HUES64 (cell line): ENCODE results near the gene ARID3B.

Experiments
- H3K27ac ChIP-seq: 2 replicates; pipeline ENCODE4 v1.7.0; 2013; ENCODE audit warnings: low read depth, low read length, inconsistent platforms
- H3K27me3 ChIP-seq: 2 replicates; pipeline ENCODE4 v1.6.1; 2013; ENCODE audit warnings: mild to moderate bottlenecking, low read length; ENCODE audit not compliant: insufficient read depth
- H3K36me3 ChIP-seq: 2 replicates; pipeline ENCODE4 v1.6.1; 2013; ENCODE audit warnings: mild to moderate bottlenecking, low read length; ENCODE audit not compliant: insufficient read depth
- H3K4me1 ChIP-seq: 2 replicates; pipeline ENCODE4 v1.6.1; 2013; ENCODE audit warnings: mild to moderate bottlenecking, low read length, moderate library complexity; ENCODE audit not compliant: insufficient read depth
- H3K4me3 ChIP-seq: 2 replicates; pipeline ENCODE4 v1.5.1; 2013; ENCODE audit warnings: mild to moderate bottlenecking, low read length, moderate library complexity
- H3K9ac ChIP-seq: 2 replicates; pipeline ENCODE4 v1.6.1; 2013; ENCODE audit warnings: mild to moderate bottlenecking, low read depth, low read length
- H3K9me3 ChIP-seq: 2 replicates; pipeline ENCODE4 v1.6.1; 2013; ENCODE audit warnings: low read depth, low read length; ENCODE audit not compliant: insufficient read depth
- WGBS: fragments of 150-250, 120-280 bp; methylation state at CpG from one replicate; pipeline ENCODE4 v1.1.7; 2013; ENCODE audit warnings: missing lambda C conversion rate; 5-methylcytosine and 5-hydroxymethylcytosine counted together

ARID3B gene

GRCh38 chr15:74614744-74615507, 73.9 kb downstream of the ARID3B start:
- H3K36me3 ChIP-seq: peaks cover 11% of the 10 kb centered on the region
- H3K4me1 ChIP-seq: peaks cover 6% of the 10 kb centered on the region; the same call in 1 of the 2 replicates
- H3K27me3 ChIP-seq: peaks cover 7% of the 10 kb centered on the region; the same call in 1 of the 2 replicates
- H3K9me3 ChIP-seq: no peaks in the 10 kb centered on the region
- peak overlapping the region; percentile 95 for H3K27ac ChIP-seq
- WGBS: under 1% methylated on average over 76 of the region's 76 CpGs
- peak overlapping the region; percentile 96 for H3K9ac ChIP-seq
- peak overlapping the region; percentile 100 for H3K4me3 ChIP-seq

DNA sequence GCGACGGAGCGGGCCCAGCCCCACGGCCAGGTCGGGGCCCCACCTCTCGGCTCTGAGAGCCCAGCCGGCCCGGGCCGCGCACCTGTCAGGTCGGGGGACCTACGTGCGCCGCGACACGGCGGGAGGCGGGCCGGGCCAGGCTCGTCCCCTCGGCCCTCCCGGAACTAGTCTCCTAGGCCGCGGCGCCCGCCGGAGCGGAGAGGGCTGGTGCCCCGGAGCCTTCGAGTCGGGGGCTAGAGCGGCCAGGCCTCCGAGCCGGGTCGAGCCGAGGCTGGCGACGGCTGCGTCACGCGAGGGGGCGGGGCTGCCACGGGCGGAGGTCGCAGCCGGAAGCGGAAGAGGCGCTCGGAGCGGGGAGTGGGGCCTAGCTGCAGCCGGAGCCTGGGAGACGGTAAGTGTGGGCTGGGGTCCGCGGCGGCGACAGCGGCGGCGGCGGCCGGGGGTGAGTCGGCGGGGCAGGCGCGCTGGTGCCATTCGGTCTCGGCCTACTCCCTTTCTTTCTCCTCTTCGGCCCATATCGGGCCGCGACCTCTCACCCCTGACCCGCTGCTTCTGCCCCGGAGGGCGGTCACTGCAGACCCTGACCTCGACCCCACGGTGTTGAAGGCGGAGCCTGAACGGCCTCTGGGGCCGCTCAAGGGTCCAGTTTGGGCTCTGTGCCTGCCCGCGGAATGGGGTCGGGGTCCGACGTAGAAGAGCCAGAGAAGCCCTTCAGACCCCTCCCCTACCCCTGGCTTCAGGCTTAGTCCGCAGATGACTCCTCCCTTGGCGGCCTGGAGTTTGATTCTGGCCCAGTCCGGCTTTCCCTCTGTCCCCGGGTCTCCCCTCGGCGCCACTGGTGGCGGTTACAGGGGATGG, 74.7 kb downstream of the ARID3B start, which contains the start of gene CLK3:
Gene CLK3, plus strand, starts transcription at position 329 of the 858 bp plus-strand sequence. CDS start 3,361 bp downstream, outside the sequence.
- Histone ChIP-seq H3K27ac (peak within 1 kb of the TSS; percentile 95), H3K36me3 (peaks cover 19% of the 10 kb centered on the region), H3K9ac (peak within 1 kb of the TSS; percentile 96), H3K4me1 (peaks cover 6% of the 10 kb centered on the region; the same call in 1 of the 2 replicates), H3K9me3 (no peaks in the 10 kb centered on the region), H3K27me3 (peaks cover 7% of the 10 kb centered on the region; the same call in 1 of the 2 replicates), H3K4me3 (peak within 1 kb of the TSS; percentile 100)
- under 1% methylated on average over 91 of the region's 91 CpGs for WGBS

DNA sequence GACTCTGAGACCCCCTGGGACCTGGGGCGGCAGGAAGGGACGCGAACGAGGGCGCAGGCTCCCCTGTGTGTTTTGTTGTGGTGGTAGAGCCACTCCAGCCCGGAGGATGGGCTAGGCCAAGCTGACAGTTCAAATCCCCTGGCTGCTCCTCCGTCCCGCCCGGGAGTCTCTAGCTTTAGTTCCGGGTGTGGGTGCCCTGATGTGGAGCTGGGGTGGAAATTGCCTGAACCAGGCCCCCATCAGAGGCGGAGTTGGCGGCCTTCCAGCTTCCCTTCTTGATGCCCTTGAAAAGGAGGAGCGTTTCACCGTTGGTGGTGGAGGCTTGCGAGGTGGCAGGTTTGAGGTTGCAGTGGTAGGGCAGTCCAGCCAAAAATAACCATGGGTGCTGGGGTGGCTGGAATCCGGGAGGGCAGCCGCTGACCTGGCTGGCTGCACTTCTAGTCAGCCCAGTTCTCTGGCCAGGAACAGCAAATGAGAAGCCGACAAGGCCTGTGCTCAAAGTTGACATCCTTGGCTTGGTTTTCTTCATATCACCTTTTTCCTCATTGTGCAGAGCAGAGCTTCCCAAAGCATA, 75.4 kb downstream of the ARID3B start:
- peaks cover 6% of the 10 kb centered on the region; the same call in 1 of the 2 replicates for H3K4me1 ChIP-seq
- peaks cover 7% of the 10 kb centered on the region; the same call in 1 of the 2 replicates for H3K27me3 ChIP-seq
- 18% methylated on average over 18 of the region's 18 CpGs for WGBS
- H3K36me3 ChIP-seq: peaks cover 24% of the 10 kb centered on the region
- peak overlapping the region; percentile 100 for H3K4me3 ChIP-seq
- peak overlapping the region; percentile 96 for H3K9ac ChIP-seq
- no peaks in the 10 kb centered on the region for H3K9me3 ChIP-seq
- peak overlapping the region; percentile 83 for H3K27ac ChIP-seq

DNA sequence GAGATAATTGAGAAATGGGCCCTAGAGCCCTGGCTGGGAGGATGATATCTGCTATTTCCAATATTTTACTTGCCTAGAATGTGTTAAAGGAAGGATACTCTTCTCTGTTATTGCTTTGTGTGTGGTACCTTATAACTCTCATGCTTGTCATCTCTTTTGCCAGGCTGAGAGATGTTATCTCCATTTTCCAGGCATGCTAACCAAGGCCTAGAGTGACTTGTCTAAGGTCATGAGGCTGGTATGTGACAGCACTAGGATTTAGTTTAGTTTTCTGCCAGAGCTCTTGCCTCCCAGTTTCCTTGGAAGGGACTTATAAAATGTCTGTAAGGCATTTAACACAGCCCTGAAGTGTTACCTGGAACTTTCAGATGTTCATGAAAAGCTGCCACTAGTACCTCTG, 76.0 kb downstream of the ARID3B start:
- Histone ChIP-seq H3K9ac (peak overlapping the region; percentile 96), H3K36me3 (peaks cover 29% of the 10 kb centered on the region)

GRCh38 chr15:74618841-74619596, 78.0 kb downstream of the ARID3B start:
- Histone ChIP-seq H3K36me3 (peaks cover 50% of the 10 kb centered on the region), H3K4me1 (peaks cover 6% of the 10 kb centered on the region; the same call in 1 of the 2 replicates), H3K9me3 (no peaks in the 10 kb centered on the region), H3K4me3 (no peak overlapping the region), H3K27ac (no peak overlapping the region), H3K9ac (no peak overlapping the region), H3K27me3 (no peaks in the 10 kb centered on the region)
- 93% methylated on average over 15 of the region's 15 CpGs for WGBS

More for the DNA sequence above, 76.0 kb downstream of the ARID3B start:
- peaks cover 7% of the 10 kb centered on the region; the same call in 1 of the 2 replicates for H3K27me3 ChIP-seq
- peak overlapping the region; percentile 100 for H3K4me3 ChIP-seq
- H3K9me3 ChIP-seq: no peaks in the 10 kb centered on the region
- H3K27ac ChIP-seq: no peak overlapping the region
- peaks cover 6% of the 10 kb centered on the region; the same call in 1 of the 2 replicates for H3K4me1 ChIP-seq

DNA sequence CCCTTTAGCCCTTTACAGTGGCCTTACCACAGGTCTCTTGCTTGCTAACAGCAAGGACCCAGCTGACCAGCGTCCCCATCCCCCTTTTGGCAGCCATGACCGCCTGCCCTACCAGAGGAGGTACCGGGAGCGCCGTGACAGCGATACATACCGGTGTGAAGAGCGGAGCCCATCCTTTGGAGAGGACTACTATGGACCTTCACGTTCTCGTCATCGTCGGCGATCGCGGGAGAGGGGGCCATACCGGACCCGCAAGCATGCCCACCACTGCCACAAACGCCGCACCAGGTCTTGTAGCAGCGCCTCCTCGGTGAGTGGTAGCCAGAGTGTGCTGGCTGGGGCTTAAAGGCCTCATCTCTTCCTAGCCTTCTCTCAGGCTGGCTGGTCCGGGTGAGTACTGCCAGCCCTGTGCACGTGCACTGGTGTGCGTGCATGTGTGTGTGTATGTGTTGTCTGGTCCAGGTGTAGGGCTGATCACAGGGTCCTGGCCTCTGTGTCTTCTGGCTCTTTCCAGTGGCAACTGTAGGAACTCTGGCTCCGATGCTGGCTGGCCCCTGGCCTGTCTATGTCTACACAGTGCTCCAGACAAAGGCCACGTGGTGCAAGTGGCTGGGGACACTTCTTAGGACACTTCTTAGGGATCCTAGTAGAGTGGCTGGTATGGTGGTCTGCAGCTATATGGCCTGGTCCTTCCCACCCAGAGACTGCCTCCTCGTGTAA, 79.1 kb downstream of the ARID3B start:
- peaks cover 6% of the 10 kb centered on the region; the same call in 1 of the 2 replicates for H3K4me1 ChIP-seq
- H3K9me3 ChIP-seq: no peaks in the 10 kb centered on the region
- no peak overlapping the region for H3K4me3 ChIP-seq
- H3K27me3 ChIP-seq: no peaks in the 10 kb centered on the region
- WGBS: 96% methylated on average over 27 of the region's 27 CpGs
- no peak overlapping the region; the same call in 1 of the 2 replicates for H3K9ac ChIP-seq
- H3K36me3 ChIP-seq: peaks cover 60% of the 10 kb centered on the region
- no peak overlapping the region for H3K27ac ChIP-seq

GRCh38 chr15:74620636-74621545, 79.9 kb downstream of the ARID3B start:
- WGBS: 74% methylated on average over 23 of the region's 23 CpGs
- H3K4me1 ChIP-seq: peaks cover 6% of the 10 kb centered on the region; the same call in 1 of the 2 replicates
- peaks cover 68% of the 10 kb centered on the region for H3K36me3 ChIP-seq
- no peaks in the 10 kb centered on the region for H3K9me3 ChIP-seq
- H3K4me3 ChIP-seq: no peak overlapping the region
- H3K27me3 ChIP-seq: no peaks in the 10 kb centered on the region
- H3K27ac ChIP-seq: no peak overlapping the region
- H3K9ac ChIP-seq: no peak overlapping the region; the same call in 1 of the 2 replicates

GRCh38 chr15:74621546-74621920, 80.5 kb downstream of the ARID3B start:
- Histone ChIP-seq H3K36me3 (peaks cover 75% of the 10 kb centered on the region), H3K27me3 (no peaks in the 10 kb centered on the region), H3K4me1 (peaks cover 6% of the 10 kb centered on the region; the same call in 1 of the 2 replicates), H3K27ac (no peak overlapping the region), H3K9ac (no peak overlapping the region), H3K4me3 (no peak overlapping the region), H3K9me3 (no peaks in the 10 kb centered on the region)
- WGBS: 91% methylated on average over 16 of the region's 16 CpGs

GRCh38 chr15:74621936-74622335, 80.9 kb downstream of the ARID3B start:
- WGBS: 87% methylated on average over 21 of the region's 21 CpGs
- H3K4me3 ChIP-seq: no peak overlapping the region
- H3K4me1 ChIP-seq: peaks cover 2% of the 10 kb centered on the region; the same call in 1 of the 2 replicates
- no peaks in the 10 kb centered on the region for H3K9me3 ChIP-seq
- no peak overlapping the region for H3K27ac ChIP-seq
- H3K36me3 ChIP-seq: peaks cover 79% of the 10 kb centered on the region
- H3K9ac ChIP-seq: no peak overlapping the region
- H3K27me3 ChIP-seq: no peaks in the 10 kb centered on the region
